Activated CD4-positive, CD25-positive, alpha-beta regulatory T cell treated with anti-CD3 and anti-CD28 coated beads, Interleukin-2, amount 50 U/mL, for 72 hours (primary cell): ENCODE measurements around the gene LZTR1.
"Not testable (repeated sequence)": the region's sequence is repeated elsewhere in the genome, so short reads cannot be mapped to it uniquely, and the experiment has no call there.

Experiments used
- DNase-seq: peaks from one replicate; pipeline ENCODE4 v3.0.0; 2021

LZTR1 gene

DNA sequence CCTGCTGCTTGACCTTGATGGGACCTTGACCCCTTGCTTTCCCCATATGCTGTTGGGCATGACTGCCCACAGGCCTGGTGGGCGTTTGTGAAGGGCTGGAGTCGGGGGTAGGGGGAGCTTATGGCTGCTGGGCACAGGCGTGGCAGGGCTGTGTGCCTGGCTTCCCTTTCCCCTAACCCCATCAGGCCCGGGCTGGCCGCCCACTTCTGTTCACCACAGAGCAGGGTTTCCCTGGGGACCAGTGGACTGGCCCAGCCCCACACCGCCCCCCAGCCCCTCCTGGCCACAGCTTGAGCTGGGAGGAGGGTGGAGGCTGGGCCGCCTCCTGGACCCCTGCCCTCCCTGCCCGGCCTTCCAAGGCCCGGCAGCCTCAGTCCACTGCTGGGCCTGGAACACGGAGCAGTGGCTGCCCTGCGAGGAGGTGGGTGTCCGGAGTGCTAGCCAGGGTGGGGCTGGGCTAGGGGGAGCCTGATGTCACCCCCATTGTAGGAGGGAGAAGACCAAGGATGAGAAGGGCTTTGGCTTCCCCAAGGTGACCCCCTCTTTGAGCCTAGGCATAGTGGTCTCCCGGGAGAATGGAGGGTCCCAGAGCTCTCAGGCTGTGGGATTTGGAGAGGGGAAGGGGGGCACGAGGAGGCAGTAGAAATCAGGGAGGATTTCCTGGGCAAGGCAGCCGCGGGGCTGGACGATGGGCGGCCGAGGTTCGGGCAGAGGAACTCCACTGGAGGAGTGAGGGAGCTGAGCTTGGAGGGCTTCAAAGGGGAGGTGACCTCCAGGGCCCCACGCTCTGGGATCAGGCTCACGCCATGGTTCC lies 15.0 kb upstream of the LZTR1 start, which contains the start of gene AIFM3:
Gene AIFM3, plus strand, starts transcription at position 373 of the 814 bp plus-strand sequence. CDS start 690 bp downstream, outside the sequence.
- no peak for DNase-seq

GRCh38 chr22:20967697-20968211 lies 14.3 kb upstream of the LZTR1 start:
- DNase-seq, result no peak

DNA sequence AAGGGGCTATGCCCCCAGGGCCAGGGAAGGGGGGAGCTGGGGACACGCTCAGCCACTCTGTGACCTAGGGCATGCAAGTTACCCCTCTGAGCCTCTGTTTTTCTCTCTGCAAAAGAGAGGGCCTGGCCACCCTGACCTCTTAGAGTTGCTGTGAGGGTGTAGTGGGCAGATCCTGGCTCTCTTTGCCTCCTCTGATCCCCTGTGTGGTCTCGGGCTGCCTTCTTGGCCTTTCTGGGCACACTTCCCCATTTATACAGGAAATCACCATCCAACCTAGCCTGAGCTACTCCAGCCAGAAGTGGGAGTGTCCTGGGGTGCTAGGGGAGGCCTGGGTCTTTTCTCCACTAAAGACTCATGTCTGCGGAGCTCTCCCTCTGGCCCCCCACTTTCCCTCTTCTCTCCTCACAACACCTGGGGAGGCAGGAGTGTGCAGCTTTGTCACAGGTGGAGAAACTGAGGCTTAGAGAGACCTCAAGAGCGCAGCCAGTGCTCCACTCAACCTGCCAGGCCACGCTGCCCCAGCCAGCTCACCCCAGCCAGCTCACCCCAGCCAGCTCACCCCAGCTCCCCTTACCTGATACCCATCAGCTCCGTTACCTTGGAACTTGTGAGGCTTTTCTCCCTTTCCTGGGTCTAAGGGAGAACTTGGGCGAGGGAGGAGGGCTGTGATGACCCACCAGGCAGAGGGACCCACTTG lies 13.7 kb upstream of the LZTR1 start:
- no peak for DNase-seq

DNA sequence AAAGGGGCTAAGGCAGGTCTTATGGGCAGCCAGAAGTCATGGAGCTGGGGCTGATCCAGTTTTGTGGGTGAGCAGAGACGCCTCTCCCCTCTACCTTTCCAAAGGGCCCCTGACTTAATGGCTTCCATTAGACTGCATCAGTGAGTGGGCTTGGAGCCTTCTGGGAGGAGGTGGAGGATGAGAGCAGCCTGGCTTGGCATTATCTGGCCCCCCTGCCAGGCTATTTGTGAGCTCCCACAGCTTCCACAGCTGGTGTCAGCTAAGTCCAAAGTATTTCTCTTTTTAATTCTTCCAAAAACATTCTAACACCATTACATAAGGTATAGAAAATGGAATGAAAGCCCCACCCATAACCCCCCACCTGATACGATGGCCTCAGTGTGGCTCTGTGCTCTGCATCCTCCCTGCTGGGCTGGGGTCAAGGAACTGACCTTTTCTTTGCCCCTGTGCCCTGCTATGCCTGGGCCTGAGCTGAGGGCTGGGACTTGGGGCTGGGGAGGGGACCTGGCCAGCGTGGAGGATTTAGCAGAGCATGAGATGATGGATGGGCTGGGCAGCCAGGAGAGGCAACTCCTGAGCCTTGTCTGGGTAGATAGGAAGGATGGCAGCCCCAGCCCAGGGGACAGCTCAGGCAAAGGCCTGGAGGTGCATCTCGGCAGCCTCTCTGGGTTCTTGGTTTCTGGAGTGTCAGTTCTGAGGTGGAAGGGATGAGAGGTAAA lies 11.0 kb upstream of the LZTR1 start:
- no peak for DNase-seq

DNA sequence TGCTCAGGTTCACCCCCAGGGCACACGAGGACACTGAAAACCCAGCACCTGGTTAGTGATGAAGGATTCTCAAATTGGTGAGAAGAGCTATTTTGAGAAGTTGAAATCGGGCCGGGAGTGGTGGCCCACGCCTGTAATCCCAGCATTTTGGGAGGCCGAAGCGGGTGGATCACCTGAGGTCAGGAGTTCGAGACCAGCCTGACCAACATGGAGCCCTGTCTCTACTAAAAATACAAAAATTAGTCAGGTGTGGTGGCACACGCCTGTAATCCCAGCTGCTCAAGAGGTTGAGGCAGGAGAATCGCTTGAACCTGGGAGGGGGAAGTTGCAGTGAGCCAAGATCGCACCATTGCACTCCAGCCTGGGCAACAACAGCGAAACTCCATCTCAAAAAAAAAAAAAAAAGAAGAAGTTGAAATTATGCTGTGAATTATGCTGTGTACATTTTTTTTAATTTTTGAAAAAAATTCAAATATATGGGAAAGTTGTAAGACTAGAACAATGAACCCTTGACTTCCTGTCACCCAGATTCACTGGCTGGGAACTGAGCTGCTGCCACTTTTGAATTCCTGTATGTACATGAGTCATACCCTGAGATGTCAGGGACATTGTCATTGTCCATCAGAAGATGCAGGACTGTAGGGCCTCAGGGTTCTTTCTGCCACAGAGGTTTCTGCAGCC lies 9.9 kb upstream of the LZTR1 start:
- DNase-seq, result not testable (repeated sequence)

DNA sequence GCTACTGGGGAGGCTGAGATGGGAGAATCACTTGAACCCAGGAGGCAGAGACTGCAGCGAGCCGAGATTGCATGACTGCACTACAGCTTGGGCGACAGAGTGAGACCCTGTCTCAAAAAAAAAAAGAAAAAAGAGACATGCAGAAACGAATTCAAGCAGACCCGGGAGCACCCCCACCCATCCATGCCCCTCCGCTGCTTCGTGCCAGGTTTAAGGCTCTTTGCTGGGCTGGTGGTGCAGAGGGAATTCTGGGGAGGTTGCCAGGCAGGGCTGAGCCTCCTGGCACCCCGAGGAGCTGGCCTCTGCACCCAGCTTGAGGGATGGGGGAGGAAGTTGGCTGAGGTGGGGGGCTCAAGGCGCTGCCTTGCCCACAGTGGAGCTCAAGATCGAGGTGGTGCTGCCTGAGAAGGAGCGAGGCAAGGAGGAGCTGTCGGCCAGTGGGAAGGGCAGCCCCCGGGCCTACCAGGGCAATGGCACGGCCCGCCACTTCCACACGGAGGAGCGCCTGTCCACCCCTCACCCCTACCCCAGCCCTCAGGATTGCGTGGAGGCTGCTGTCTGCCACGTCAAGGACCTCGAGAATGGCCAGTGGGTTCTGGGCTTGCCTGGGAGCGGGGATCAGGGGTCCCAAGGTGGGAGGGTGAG lies 9.0 kb upstream of the LZTR1 start:
- no peak for DNase-seq

- DNase-seq, result no peak
These were observed 8.3 kb upstream of the LZTR1 start for GRCh38 chr22:20973634-20974286.

DNA sequence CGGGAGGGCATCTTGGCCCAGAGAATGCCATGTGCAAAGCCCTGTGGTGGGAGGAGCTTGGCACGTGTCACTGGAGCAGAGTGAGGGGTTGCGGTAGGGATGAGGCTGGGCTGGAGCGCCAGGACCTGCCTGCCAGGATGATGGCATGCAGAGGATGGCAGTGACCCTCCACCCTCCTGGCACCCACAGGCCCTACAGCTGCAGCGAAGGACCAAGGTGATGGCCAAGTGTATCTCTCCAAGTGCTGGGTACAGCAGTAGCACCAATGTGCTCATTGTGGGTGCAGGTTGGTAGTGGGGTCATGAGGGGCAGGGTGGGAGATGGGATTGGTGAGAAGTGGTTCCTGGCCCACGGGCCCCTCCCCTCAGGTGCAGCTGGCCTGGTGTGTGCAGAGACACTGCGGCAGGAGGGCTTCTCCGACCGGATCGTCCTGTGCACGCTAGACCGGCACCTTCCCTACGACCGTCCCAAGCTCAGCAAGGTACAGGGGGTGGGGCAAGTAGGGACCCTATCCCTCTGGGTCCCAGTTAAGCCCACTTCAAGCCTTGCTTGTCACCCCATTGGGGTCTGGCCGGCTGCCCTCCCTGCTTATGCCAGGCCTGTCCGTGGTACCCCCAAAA lies 7.7 kb upstream of the LZTR1 start:
- DNase-seq, result no peak

DNA sequence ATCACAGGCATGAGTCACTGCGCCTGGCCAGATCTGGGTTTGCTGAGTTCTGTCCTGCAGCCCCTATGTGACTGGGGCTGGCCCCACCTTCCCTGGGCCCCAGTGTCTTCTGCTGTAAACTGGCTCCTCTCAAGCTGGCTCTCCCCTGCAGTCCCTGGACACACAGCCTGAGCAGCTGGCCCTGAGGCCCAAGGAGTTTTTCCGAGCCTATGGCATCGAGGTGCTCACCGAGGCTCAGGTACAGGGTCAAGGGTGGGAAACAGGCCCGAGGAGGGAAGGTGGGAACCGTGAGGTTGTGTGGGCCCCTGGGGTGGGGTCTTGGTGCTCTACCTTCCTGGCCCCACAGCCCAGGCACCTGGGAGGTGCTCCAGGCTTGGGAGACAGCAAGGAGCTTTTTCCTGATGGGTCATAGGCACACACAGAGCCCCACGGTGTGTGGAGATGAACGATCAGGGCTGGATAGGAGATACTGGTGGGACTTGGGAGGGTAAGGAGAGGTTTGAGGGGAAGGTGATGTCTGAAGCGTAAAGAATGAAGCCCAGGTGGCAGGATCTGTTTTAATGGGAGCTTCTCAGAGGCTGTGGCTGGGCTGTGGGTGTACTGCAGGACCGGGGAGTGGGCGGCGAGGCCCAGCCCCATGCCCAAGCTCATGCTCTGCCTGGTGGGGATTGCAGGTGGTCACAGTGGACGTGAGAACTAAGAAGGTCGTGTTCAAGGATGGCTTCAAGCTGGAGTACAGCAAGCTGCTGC lies 6.4 kb upstream of the LZTR1 start:
- DNase-seq, result no peak

- no peak for DNase-seq
These were observed 5.7 kb upstream of the LZTR1 start for GRCh38 chr22:20976291-20976877.

DNA sequence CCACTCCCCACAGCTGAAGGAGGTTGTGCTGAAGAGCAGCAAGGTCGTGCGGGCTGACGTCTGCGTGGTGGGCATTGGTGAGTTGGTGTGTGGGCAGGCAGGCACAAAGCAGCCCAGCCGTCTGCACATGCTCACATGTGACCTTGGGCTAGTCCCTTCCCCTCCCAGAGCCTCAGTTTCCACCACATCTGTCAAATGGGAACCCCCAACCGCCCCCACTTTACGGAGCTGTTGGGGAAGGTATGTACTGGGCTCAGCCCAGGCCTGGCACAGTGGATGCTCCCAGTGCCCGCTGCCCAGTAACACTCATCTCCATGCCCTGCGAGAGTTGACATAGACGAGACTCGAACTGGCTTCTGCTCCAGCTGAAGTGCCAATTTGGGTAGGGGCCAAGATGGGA lies 5.1 kb upstream of the LZTR1 start:
- DNase-seq, result peak; percentile 21

DNA sequence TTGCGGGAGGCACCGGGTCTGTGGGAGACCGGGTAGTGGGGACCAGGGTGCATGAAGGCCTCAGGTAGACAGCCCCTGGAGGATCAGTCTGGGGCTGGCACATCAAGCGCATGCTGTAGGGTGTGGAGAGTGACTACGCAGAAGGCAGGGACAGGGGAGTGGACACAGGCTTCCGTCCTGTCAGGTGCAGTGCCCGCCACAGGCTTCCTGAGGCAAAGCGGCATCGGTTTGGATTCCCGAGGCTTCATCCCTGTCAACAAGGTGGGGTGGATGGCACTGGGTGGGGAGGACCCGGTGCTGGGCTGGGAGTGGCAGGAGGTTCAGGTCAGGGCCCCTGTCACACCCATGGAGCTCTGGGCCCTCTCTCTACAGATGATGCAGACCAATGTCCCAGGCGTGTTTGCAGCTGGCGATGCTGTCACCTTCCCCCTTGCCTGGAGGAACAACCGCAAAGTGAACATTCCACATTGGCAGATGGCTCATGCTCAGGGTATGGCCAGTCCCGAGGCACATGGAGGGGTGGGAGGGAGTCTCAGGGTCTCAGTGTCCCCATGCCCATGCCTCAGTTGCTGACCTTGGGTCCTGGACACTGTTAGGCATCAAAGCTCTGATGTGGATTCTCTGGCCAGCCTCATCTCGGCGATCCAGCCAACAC lies 4.5 kb upstream of the LZTR1 start:
- peak; percentile 25 for DNase-seq

- DNase-seq, result no peak
These were observed 3.7 kb upstream of the LZTR1 start for GRCh38 chr22:20978419-20978818.

DNA sequence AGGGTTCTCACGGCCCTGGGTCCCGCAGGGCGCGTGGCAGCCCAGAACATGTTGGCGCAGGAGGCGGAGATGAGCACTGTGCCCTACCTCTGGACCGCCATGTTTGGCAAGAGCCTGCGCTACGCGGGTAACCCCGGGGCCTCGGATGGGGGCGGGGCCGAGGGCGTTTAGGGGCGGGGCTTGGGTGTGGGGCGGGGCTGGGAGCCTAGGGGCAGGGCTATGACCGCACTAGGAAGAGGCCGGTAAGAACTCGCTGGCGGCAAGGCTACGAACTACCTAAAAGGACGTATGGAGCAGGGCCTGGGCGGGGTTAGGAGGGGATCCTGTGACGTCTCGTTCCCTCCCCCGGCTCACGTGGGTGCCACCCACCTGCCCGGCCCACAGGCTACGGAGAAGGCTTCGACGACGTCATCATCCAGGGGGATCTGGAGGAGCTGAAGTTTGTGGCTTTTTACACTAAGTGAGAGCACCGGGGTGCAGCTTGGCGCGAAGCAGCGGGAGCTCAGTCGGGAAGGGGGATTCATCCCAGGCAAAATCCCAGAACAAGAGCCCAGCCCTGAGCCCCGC lies 2.8 kb upstream of the LZTR1 start:
- DNase-seq, result no peak

DNA sequence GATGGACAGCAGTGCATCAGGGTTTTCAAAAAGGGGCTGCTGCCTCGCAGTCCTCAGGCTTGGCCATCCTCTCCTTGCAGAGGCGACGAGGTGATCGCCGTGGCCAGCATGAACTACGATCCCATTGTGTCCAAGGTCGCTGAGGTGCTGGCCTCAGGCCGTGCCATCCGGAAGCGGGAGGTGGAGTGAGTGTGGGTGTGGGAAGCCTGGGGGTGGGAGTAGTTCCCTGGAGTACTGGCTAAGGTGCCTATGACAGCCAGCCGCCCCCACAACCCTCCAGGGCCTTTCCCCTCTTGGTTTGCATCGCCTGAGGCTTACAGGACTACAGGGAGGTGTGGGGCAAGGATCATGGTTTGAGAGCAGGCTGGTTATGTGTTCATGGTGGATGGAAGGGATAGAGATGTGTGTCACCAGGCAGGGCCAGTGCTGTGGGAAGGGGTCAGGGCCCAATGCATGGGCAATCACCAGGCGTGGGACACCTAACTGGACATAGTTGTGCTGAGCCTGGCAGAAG lies 2.1 kb upstream of the LZTR1 start:
- DNase-seq, result no peak

- DNase-seq, result no peak
These were observed 1.6 kb upstream of the LZTR1 start for GRCh38 chr22:20980523-20980922.

GRCh38 chr22:20980938-20981722 lies 967 bp upstream of the LZTR1 start:
- no peak for DNase-seq

DNA sequence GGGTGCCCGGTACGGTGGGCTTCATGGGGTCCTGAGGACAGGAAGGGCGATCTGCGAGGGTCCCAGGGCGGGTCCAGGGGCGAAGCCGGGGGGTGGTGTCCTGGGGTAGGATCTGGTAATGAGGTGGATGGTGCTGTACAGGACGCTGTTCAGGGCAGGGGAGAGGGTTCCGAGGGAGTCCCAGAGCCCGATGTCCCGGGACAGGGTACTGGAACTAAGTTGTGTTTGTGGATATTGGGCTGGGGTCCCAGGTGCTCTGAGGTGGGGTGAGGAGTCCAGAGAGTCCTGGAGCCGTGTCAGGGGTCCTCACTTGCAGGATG lies 426 bp downstream of the LZTR1 start:
- no peak for DNase-seq
